Neuronal stem cell (in vitro differentiated cells): ENCODE results near the gene BDKRB2.

Experiments used
- DNase-seq: peaks from one replicate; pipeline ENCODE4 v3.0.0-alpha.2; 2013; ENCODE audit warnings: low spot score
- H2AFZ ChIP-seq: one replicate; pipeline ENCODE4 v1.6.1; 2013; ENCODE audit warnings: mild to moderate bottlenecking, low read length, inconsistent platforms
- H2AK5ac ChIP-seq: 2 replicates; pipeline ENCODE4 v1.6.1; 2013; ENCODE audit warnings: low read depth, mild to moderate bottlenecking, inconsistent platforms, low read length, moderate library complexity, mixed read lengths
- H2BK120ac ChIP-seq: 2 replicates; pipeline ENCODE4 v1.6.1; 2013; ENCODE audit warnings: low read depth, mild to moderate bottlenecking, inconsistent platforms, low read length, moderate library complexity, mixed read lengths
- H2BK12ac ChIP-seq: one replicate; pipeline ENCODE4 v1.6.1; 2013; ENCODE audit warnings: low read length, inconsistent platforms
- H2BK15ac ChIP-seq: 2 replicates; pipeline ENCODE4 v1.6.1; 2013; ENCODE audit warnings: mild to moderate bottlenecking, low read length, inconsistent platforms, mixed read lengths
- H2BK5ac ChIP-seq: one replicate; pipeline ENCODE4 v1.6.1; 2013; ENCODE audit warnings: inconsistent platforms, mild to moderate bottlenecking, low read length, moderate library complexity
- H3K14ac ChIP-seq: one replicate; pipeline ENCODE4 v1.6.1; 2013; ENCODE audit warnings: low read length, inconsistent platforms
- H3K18ac ChIP-seq: 2 replicates; pipeline ENCODE4 v1.6.1; 2013; ENCODE audit warnings: low read length, inconsistent platforms
- H3K23ac ChIP-seq: 2 replicates; pipeline ENCODE4 v1.6.1; 2013; ENCODE audit warnings: low read depth, mild to moderate bottlenecking, mixed read lengths, low read length, inconsistent platforms; ENCODE audit not compliant: poor library complexity
- H3K27ac ChIP-seq: replicated peaks from 3 replicates; pipeline ENCODE4 v1.5.1; 2013; ENCODE audit warnings: low read length, inconsistent platforms
- H3K27me3 ChIP-seq, 3 experiments: 2 replicates each; pipeline ENCODE4 v1.6.1; 2013; ENCODE audit warnings: low read length in 3 of 3, mild to moderate bottlenecking in 2 of 3, inconsistent platforms in 1 of 3, low read depth in 1 of 3, mixed read lengths in 1 of 3, moderate library complexity in 1 of 3; ENCODE audit not compliant: control insufficient read depth in 3 of 3, insufficient read depth in 3 of 3
- H3K36me3 ChIP-seq, 2 donors: replicated peaks in 1 of 2; 2 replicates each; pipeline ENCODE4 v1.6.1; 2013; ENCODE audit warnings: low read length in 2 of 2; ENCODE audit not compliant: control insufficient read depth in 2 of 2, insufficient read depth in 2 of 2
- H3K4ac ChIP-seq: 2 replicates; pipeline ENCODE4 v1.6.1; 2013; ENCODE audit warnings: inconsistent platforms, mild to moderate bottlenecking, low read length, moderate library complexity
- H3K4me1 ChIP-seq, 2 donors: 1 replicate in 1 of 2; 2 replicates in 1 of 2; pipeline ENCODE4 v1.6.1; 2013; ENCODE audit warnings: low read length in 2 of 2, low read depth in 1 of 2; ENCODE audit not compliant: control insufficient read depth in 2 of 2, insufficient read depth in 1 of 2
- H3K4me2 ChIP-seq: one replicate; pipeline ENCODE4 v1.6.1; 2013; ENCODE audit warnings: mild to moderate bottlenecking, low read length, inconsistent platforms; ENCODE audit not compliant: insufficient read depth, poor library complexity, severe bottlenecking
- H3K4me3 ChIP-seq, 2 donors: 2 replicates each; pipeline ENCODE4 v1.5.1; 2013; ENCODE audit warnings: low read length in 2 of 2, mild to moderate bottlenecking in 2 of 2, inconsistent platforms in 1 of 2, moderate library complexity in 1 of 2
- H3K79me1 ChIP-seq: one replicate; pipeline ENCODE4 v1.6.1; 2013; ENCODE audit warnings: low read depth, mild to moderate bottlenecking, inconsistent platforms, low read length, moderate library complexity
- H3K9ac ChIP-seq: one replicate; pipeline ENCODE4 v1.6.1; 2013; ENCODE audit warnings: mild to moderate bottlenecking, low read depth, low read length, inconsistent platforms; ENCODE audit not compliant: poor library complexity
- H3K9me3 ChIP-seq, 2 donors: replicated peaks in 1 of 2; 2 replicates each; pipeline versions ENCODE3 to v1.6.1; 2013; ENCODE audit warnings: low read length in 2 of 2, mild to moderate bottlenecking in 2 of 2, inconsistent platforms in 1 of 2, low read depth in 1 of 2, mixed read lengths in 1 of 2, moderate library complexity in 1 of 2; ENCODE audit not compliant: control insufficient read depth in 2 of 2, insufficient read depth in 1 of 2
- H4K8ac ChIP-seq: one replicate; pipeline ENCODE4 v1.6.1; 2013; ENCODE audit warnings: low read depth, mild to moderate bottlenecking, inconsistent platforms, low read length, moderate library complexity
- H4K91ac ChIP-seq: one replicate; pipeline ENCODE4 v1.6.1; 2013; ENCODE audit warnings: low read length, low read depth, mild to moderate bottlenecking, inconsistent platforms; ENCODE audit not compliant: poor library complexity
- WGBS, 2 donors: extraction: QIAGEN DNeasy Blood & Tissue Kit; methylation state at CpG; one replicate each; pipeline ENCODE4 v1.1.7; 2013; ENCODE audit warnings: missing lambda C conversion rate in 2 of 2, mixed read lengths in 1 of 2; ENCODE audit not compliant: insufficient read length in 2 of 2, insufficient replicate concordance in 1 of 2; ENCODE audit errors: extremely low coverage in 2 of 2; 5-methylcytosine and 5-hydroxymethylcytosine counted together

BDKRB2 gene

DNA sequence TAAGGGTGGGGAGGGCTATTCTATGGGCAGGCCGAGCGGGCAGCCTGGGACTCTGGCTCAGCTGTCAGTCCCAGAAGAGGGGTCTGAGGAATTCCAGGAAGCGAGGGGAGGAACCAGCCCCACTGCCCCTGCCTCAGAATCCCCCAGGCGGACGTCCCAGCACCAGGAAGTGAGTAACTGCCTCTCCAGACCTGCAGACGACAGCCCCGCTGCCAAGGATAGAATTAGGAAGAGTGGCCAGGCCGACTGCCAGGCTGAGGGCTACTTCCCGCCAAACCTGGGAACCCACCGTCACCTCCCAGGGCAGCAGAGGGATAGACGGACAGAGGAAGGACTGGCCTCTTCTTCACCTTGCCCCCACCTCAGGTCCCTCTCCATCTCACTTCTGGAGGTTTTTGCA, 6.7 kb upstream of the BDKRB2 start:
- Histone ChIP-seq H3K4me2 (no peak overlapping the region), H3K36me3 (no peaks in the 10 kb centered on the region), H3K4me1 (no peaks in the 10 kb centered on the region), H3K27me3 (peaks cover 0 to 16% (median 0%) of the 10 kb centered on the region in 3 experiments), H4K8ac (no peak overlapping the region), H2BK120ac (no peak overlapping the region), H2AK5ac (no peak overlapping the region), H3K9me3 (no peaks in the 10 kb centered on the region), H3K4ac (no peak overlapping the region), H2BK5ac (no peak overlapping the region), H2BK15ac (no peak overlapping the region), H3K27ac (no peak overlapping the region), H3K79me1 (no peaks in the 10 kb centered on the region), H2AFZ (no peak overlapping the region), H3K23ac (peak overlapping the region; percentile 10), H2BK12ac (no peak overlapping the region), H3K18ac (no peak overlapping the region), H3K9ac (no peak overlapping the region), H3K4me3 (no peak overlapping the region), H3K14ac (no peak overlapping the region), H4K91ac (no peak overlapping the region)
- no CpG with 5 or more reads among the region's 11 CpGs for WGBS, 2 donors
- DNase-seq, result no peak

DNA sequence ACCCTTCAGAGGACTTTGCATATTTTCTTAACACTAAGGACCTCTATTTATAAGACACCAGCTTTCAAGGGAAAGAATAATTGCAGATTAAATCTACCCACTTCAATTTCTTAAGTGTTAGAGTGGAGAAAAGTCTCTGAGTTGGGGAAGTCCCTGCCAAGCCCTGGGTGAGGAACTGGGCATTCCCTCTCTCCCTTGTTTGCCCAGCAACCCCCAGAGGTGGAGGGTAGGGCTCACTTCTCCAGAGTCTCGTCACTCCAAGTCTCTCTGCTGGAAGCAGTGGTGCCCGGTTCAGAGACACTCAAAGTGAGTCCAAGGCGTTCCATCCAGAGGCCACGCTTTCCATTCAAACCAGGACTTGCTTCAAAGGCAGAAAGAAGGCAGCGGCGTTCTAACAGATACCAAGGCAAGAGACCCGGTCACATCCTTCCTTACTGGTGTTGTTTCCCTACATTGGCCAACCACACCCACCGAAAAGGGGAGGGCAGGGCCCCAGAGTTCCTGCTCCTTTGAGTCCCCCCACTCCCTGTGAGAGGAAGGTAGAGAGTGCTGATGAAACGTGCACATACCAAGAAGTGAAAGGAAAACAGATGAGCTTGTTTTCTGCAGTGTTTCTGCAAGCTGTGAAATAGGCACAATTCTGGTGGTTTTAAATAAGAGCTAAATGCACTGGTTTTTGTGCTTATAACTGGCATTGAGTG, 6.1 kb upstream of the BDKRB2 start:
- no peak overlapping the region for H2BK120ac ChIP-seq
- no peak overlapping the region for H4K91ac ChIP-seq
- no peak overlapping the region for H3K4ac ChIP-seq
- H3K79me1 ChIP-seq, result no peaks in the 10 kb centered on the region
- no peak overlapping the region for H3K4me3 ChIP-seq
- H3K9ac ChIP-seq, result no peak overlapping the region
- H3K36me3 ChIP-seq, result no peaks in the 10 kb centered on the region
- H3K18ac ChIP-seq, result no peak overlapping the region
- no CpG with 5 or more reads among the region's 9 CpGs for WGBS, 2 donors
- H2BK15ac ChIP-seq, result no peak overlapping the region
- no peak overlapping the region for H2BK5ac ChIP-seq
- no peaks in the 10 kb centered on the region for H3K4me1 ChIP-seq
- no peak overlapping the region for H2BK12ac ChIP-seq
- H4K8ac ChIP-seq, result no peak overlapping the region
- no peak overlapping the region for H3K23ac ChIP-seq
- no peak for DNase-seq
- peaks cover 0 to 21% (median 0%) of the 10 kb centered on the region in 3 experiments for H3K27me3 ChIP-seq
- H3K9me3 ChIP-seq, result no peaks in the 10 kb centered on the region
- H2AK5ac ChIP-seq, result no peak overlapping the region
- H3K14ac ChIP-seq, result no peak overlapping the region
- no peak overlapping the region for H2AFZ ChIP-seq
- no peak overlapping the region for H3K4me2 ChIP-seq
- no peak overlapping the region for H3K27ac ChIP-seq

DNA sequence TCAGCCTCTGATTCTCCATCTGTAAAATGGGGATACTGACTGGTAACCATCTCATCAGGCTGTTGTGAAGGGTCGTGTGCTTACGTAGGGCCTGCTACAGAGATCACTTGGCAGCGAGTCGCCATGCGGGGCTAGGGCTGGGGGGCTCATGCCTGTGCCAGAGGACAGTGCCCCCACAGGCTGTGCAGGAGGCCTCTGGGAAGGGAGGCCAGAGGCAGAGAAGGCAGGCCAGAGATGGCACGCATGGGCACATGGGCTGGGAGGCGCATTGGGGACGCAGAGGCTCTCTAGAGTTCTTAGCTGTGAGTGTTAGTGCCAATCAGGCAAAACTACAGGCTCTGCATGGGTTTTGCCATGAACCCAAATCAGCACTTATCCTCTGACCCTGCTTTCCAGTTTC, 3.5 kb upstream of the BDKRB2 start:
- Histone ChIP-seq H3K79me1 (no peaks in the 10 kb centered on the region), H3K4me3 (no peak overlapping the region), H2BK120ac (no peak overlapping the region), H3K36me3 (no peaks in the 10 kb centered on the region), H2BK5ac (no peak overlapping the region), H3K9ac (no peak overlapping the region), H2AK5ac (no peak overlapping the region), H3K4me1 (peaks cover 3 to 12% of the 10 kb centered on the region in 2 donors), H2AFZ (no peak overlapping the region), H3K14ac (peak overlapping the region; percentile 39), H3K23ac (no peak overlapping the region), H3K4me2 (no peak overlapping the region), H3K18ac (peak overlapping the region; percentile 46), H4K91ac (no peak overlapping the region), H3K4ac (no peak overlapping the region), H2BK12ac (no peak overlapping the region), H4K8ac (no peak overlapping the region), H3K9me3 (no peaks in the 10 kb centered on the region), H2BK15ac (peak overlapping the region; percentile 76), H3K27me3 (peaks cover 0 to 45% (median 7%) of the 10 kb centered on the region in 3 experiments), H3K27ac (no peak overlapping the region)
- no CpG with 5 or more reads among the region's 8 CpGs for WGBS, 2 donors
- no peak for DNase-seq

DNA sequence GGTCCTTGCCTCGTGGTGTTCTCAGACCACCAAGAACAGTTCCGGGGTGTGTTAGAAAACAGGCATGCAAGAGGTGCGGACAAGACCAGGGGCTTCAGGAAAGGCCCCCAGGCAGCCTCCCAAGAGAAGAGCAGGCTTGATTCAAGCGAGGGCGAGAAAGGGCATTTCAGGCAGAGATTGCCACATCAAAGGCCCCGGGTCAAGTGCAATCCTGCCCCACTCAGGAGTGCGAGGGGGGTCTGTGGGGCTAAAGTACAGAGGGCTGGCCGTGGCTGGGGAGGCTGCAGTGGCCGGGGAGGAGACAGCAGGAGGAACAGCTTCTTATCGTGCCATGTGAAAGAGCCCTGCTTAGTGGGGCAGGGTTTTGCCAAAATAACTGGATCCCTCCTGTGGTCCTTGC, 2.7 kb upstream of the BDKRB2 start:
- H3K18ac ChIP-seq, result peak overlapping the region; percentile 33
- no peak overlapping the region for H3K14ac ChIP-seq
- H2BK15ac ChIP-seq, result no peak overlapping the region
- no peaks in the 10 kb centered on the region for H3K36me3 ChIP-seq
- no peak overlapping the region for H2AFZ ChIP-seq
- WGBS, 2 donors, result no CpG with 5 or more reads among the region's 10 CpGs
- H3K4me1 ChIP-seq, result peaks cover 3 to 12% of the 10 kb centered on the region in 2 donors
- no peak overlapping the region for H3K27ac ChIP-seq
- H3K4ac ChIP-seq, result no peak overlapping the region
- no peak overlapping the region for H3K4me2 ChIP-seq
- no peak overlapping the region for H2BK120ac ChIP-seq
- H3K23ac ChIP-seq, result no peak overlapping the region
- no peak overlapping the region for H2AK5ac ChIP-seq
- H3K79me1 ChIP-seq, result no peaks in the 10 kb centered on the region
- H3K9ac ChIP-seq, result no peak overlapping the region
- H2BK5ac ChIP-seq, result no peak overlapping the region
- H3K4me3 ChIP-seq, result no peak overlapping the region
- H2BK12ac ChIP-seq, result no peak overlapping the region
- H3K27me3 ChIP-seq, result peaks cover 0 to 52% (median 7%) of the 10 kb centered on the region in 3 experiments
- H4K91ac ChIP-seq, result no peak overlapping the region
- no peak for DNase-seq
- H4K8ac ChIP-seq, result no peak overlapping the region
- H3K9me3 ChIP-seq, result no peaks in the 10 kb centered on the region
